A673 (cell line): ENCODE data around the gene IL12A.

Experiments
- EZH2 ChIP-seq: fragments of 200-600 bp; sonication (generic); IDR thresholded peaks from 2 replicates; pipeline ENCODE4 v1.6.1; 2017; ENCODE audit warnings: borderline replicate concordance, low read depth, mild to moderate bottlenecking, mixed read lengths, antibody characterized with exemption, low read length; ENCODE audit not compliant: poor library complexity, severe bottlenecking
- TF ChIP-seq, protein P1 (sequence below): fragments of 300-800, 200-600 bp; sonication (generic); conservative IDR thresholded peaks from 2 replicates; pipeline ENCODE4 v1.5.1; 2017; ENCODE audit warnings: low read depth, mild to moderate bottlenecking, antibody characterized with exemption, low read length, moderate library complexity, mixed read lengths

DNA sequence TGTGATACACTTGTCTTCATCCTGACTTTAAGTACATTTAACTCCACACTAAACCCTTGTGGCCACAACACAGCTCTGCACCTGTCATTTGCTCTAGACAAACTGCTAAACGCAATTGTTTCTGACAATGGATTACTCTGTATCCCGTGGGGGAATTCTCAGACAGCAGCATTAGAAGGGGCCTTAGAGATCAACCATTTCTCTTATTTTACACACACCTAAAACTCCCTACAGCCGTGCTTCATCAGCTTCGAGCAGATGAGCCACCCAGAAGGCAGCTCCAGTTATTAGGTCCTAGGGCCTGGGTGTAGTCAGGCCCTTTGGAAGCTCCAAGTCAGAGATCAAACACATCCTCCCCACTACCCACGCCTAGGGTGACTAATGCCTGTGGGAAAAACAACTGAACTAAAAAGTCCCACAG, 1.3 kb upstream of the IL12A start:
- TF ChIP-seq, protein P1, sequence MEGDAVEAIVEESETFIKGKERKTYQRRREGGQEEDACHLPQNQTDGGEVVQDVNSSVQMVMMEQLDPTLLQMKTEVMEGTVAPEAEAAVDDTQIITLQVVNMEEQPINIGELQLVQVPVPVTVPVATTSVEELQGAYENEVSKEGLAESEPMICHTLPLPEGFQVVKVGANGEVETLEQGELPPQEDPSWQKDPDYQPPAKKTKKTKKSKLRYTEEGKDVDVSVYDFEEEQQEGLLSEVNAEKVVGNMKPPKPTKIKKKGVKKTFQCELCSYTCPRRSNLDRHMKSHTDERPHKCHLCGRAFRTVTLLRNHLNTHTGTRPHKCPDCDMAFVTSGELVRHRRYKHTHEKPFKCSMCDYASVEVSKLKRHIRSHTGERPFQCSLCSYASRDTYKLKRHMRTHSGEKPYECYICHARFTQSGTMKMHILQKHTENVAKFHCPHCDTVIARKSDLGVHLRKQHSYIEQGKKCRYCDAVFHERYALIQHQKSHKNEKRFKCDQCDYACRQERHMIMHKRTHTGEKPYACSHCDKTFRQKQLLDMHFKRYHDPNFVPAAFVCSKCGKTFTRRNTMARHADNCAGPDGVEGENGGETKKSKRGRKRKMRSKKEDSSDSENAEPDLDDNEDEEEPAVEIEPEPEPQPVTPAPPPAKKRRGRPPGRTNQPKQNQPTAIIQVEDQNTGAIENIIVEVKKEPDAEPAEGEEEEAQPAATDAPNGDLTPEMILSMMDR, result no peak
- no peak for TF ChIP-seq EZH2
